Naive thymus-derived CD4-positive, alpha-beta T cell (primary cell): ENCODE data around the gene MYO5C. TPM values are rescaled to one million over a fixed set of nuclear protein-coding genes. Genes with fewer than 3 reads are reported as not detected.

Source experiments
- ATAC-seq: fragments of 150-1000 bp; cut with Tn5 transposase; 2 replicates; pipeline ENCODE4 v1.10.0; 2021; ENCODE audit warnings: mild to moderate bottlenecking, moderate library complexity
- CTCF ChIA-PET: fragments of 350-600 bp; sonication (Branson Sonifier 250); formaldehyde crosslinking; loops from one replicate; lab custom pipeline; 2021; ENCODE audit warnings: antibody characterized with exemption; lab: Charles Lee
- POLR2A ChIA-PET: fragments of 350-600 bp; sonication (Branson Sonifier 250); formaldehyde crosslinking; loops from one replicate; lab custom pipeline; 2021; ENCODE audit warnings: antibody characterized with exemption, inconsistent platforms; lab: Charles Lee
- DNase-seq, 9 donors: peaks; one replicate each; pipeline versions ENCODE4 v3.0.0 to v3.0.0-alpha.2; 2020 to 2022; ENCODE audit warnings: mixed read lengths in 1 of 9
- H3K27ac ChIP-seq: one replicate; pipeline ENCODE4 v1.7.0; 2013; ENCODE audit warnings: mild to moderate bottlenecking, low read depth, low read length, moderate library complexity
- H3K27me3 ChIP-seq, 2 donors: one replicate each; pipeline ENCODE4 v1.7.0; 2013; ENCODE audit warnings: low read length in 2 of 2, mild to moderate bottlenecking in 2 of 2, moderate library complexity in 2 of 2; ENCODE audit not compliant: control insufficient read depth in 2 of 2, insufficient read depth in 2 of 2
- H3K36me3 ChIP-seq, 3 experiments: 1 replicate in 2 of 3; 2 replicates in 1 of 3; pipeline ENCODE4 v1.7.0; 2013; ENCODE audit warnings: low read length in 3 of 3, mild to moderate bottlenecking in 3 of 3, moderate library complexity in 1 of 3; ENCODE audit not compliant: insufficient read depth in 3 of 3, control insufficient read depth in 2 of 3
- H3K4me1 ChIP-seq, 2 donors: one replicate each; pipeline ENCODE4 v1.7.0; 2013; ENCODE audit warnings: low read length in 2 of 2, mild to moderate bottlenecking in 2 of 2, moderate library complexity in 1 of 2; ENCODE audit not compliant: control insufficient read depth in 2 of 2, insufficient read depth in 2 of 2
- H3K4me3 ChIP-seq: 2 replicates; pipeline ENCODE4 v1.7.0; 2013; ENCODE audit warnings: mild to moderate bottlenecking, low read length
- H3K9me3 ChIP-seq, 3 experiments: 1 replicate in 2 of 3; 2 replicates in 1 of 3; pipeline ENCODE4 v1.7.0; 2013; ENCODE audit warnings: low read length in 3 of 3; ENCODE audit not compliant: control insufficient read depth in 2 of 3
- H3K27ac Mint-ChIP-seq, 9 donors: one replicate each; pipeline ENCODE4 v1.8.0; 2020 to 2022; ENCODE audit warnings: mixed read lengths in 9 of 9, mild to moderate bottlenecking in 8 of 9, moderate library complexity in 5 of 9, inconsistent platforms in 2 of 9
- H3K27me3 Mint-ChIP-seq, 5 donors: one replicate each; pipeline ENCODE4 v1.8.0; 2021 to 2022; ENCODE audit warnings: mixed read lengths in 5 of 5, mild to moderate bottlenecking in 1 of 5
- H3K36me3 Mint-ChIP-seq, 5 donors: one replicate each; pipeline ENCODE4 v1.8.0; 2020 to 2022; ENCODE audit warnings: mixed read lengths in 5 of 5, mild to moderate bottlenecking in 3 of 5, inconsistent platforms in 1 of 5
- H3K4me1 Mint-ChIP-seq, 7 donors: one replicate each; pipeline ENCODE4 v1.8.0; 2020 to 2022; ENCODE audit warnings: mixed read lengths in 7 of 7, mild to moderate bottlenecking in 3 of 7, inconsistent platforms in 1 of 7
- H3K4me3 Mint-ChIP-seq, 10 donors: one replicate each; pipeline ENCODE4 v1.8.0; 2020 to 2022; ENCODE audit warnings: mild to moderate bottlenecking in 10 of 10, mixed read lengths in 10 of 10, moderate library complexity in 6 of 10, inconsistent platforms in 2 of 10
- H3K9me3 Mint-ChIP-seq, 11 donors: one replicate each; pipeline ENCODE4 v1.8.0; 2020 to 2022; ENCODE audit warnings: mixed read lengths in 11 of 11, mild to moderate bottlenecking in 4 of 11, inconsistent platforms in 1 of 11, moderate library complexity in 1 of 11
- intact Hi-C, 2 donors: fragments of 100-400 bp; cut with micrococcal nuclease; formaldehyde crosslinking; loops; one replicate each; pipeline ENCODE4 v1.15.1; 2023
- polyA plus RNA-seq, 2 donors: library from polyadenylated mRNA; unstranded; fragments of 300-500 nt; fragmentation: Illumina TruSeq; gene quantifications; one replicate each; pipeline ENCODE4 v1.2.3, GENCODE V29; 2021
- total RNA-seq, 6 experiments: library from RNA in 5 of 6; stranded (reverse) in 5 of 6; gene quantifications; 1 replicate in 5 of 6; 2 replicates in 1 of 6; pipeline ENCODE4 v1.2.3 and lab custom pipeline; 2021 to 2026

MYO5C gene, protein sequence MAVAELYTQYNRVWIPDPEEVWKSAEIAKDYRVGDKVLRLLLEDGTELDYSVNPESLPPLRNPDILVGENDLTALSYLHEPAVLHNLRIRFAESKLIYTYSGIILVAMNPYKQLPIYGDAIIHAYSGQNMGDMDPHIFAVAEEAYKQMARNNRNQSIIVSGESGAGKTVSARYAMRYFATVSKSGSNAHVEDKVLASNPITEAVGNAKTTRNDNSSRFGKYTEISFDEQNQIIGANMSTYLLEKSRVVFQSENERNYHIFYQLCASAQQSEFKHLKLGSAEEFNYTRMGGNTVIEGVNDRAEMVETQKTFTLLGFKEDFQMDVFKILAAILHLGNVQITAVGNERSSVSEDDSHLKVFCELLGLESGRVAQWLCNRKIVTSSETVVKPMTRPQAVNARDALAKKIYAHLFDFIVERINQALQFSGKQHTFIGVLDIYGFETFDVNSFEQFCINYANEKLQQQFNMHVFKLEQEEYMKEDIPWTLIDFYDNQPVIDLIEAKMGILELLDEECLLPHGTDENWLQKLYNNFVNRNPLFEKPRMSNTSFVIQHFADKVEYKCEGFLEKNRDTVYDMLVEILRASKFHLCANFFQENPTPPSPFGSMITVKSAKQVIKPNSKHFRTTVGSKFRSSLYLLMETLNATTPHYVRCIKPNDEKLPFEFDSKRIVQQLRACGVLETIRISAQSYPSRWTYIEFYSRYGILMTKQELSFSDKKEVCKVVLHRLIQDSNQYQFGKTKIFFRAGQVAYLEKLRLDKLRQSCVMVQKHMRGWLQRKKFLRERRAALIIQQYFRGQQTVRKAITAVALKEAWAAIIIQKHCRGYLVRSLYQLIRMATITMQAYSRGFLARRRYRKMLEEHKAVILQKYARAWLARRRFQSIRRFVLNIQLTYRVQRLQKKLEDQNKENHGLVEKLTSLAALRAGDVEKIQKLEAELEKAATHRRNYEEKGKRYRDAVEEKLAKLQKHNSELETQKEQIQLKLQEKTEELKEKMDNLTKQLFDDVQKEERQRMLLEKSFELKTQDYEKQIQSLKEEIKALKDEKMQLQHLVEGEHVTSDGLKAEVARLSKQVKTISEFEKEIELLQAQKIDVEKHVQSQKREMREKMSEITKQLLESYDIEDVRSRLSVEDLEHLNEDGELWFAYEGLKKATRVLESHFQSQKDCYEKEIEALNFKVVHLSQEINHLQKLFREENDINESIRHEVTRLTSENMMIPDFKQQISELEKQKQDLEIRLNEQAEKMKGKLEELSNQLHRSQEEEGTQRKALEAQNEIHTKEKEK (N-terminal part only)
- total RNA-seq (1 to 10 TPM in 1 of 5 experiments, under 1 TPM in 4; 0.19 to 1.3 (median 0.40) TPM), polyA plus RNA-seq (under 1 TPM in 1 of 2 donors, not detected in 1; 0.22 TPM), total RNA-seq (lab: John Stamatoyannopoulos, UW) (0.81 reads per million)

GRCh38 chr15:52295421-52296001 lies at the start of gene MYO5C:
TSS of gene MYO5C (minus strand) at chr15:52295804. CDS start at chr15:52295636, 168 bp downstream.
- H3K9me3 Mint-ChIP-seq: peaks cover 0 to 5% (median 0%) of the 10 kb centered on the region in 11 donors
- DNase-seq (peak in 1 of 9 donors; percentile 0), ATAC-seq (peak; percentile 27)
- H3K4me1 Mint-ChIP-seq: peaks cover 0 to 22% (median 3%) of the 10 kb centered on the region in 7 donors
- ChIA-PET CTCF (no interaction called here), POLR2A (no interaction called here)
- intact Hi-C loops: no loop called here
- H3K27me3 Mint-ChIP-seq: peaks cover 28 to 66% (median 37%) of the 10 kb centered on the region in 5 donors
- peaks cover 0 to 5% (median 0%) of the 10 kb centered on the region in 5 donors for H3K36me3 Mint-ChIP-seq
- no peak within 1 kb of the TSS for H3K27ac Mint-ChIP-seq
- peak within 1 kb of the TSS; percentile 30 to 76 (median 56) for H3K4me3 Mint-ChIP-seq
- H3K4me3 ChIP-seq: no peak within 1 kb of the TSS
- no peaks in the 10 kb centered on the region for H3K4me1 ChIP-seq
- H3K27ac ChIP-seq: no peak within 1 kb of the TSS
- H3K36me3 ChIP-seq: no peaks in the 10 kb centered on the region
- H3K9me3 ChIP-seq: no peaks in the 10 kb centered on the region
- peaks cover 3 to 15% of the 10 kb centered on the region in 2 donors for H3K27me3 ChIP-seq

DNA sequence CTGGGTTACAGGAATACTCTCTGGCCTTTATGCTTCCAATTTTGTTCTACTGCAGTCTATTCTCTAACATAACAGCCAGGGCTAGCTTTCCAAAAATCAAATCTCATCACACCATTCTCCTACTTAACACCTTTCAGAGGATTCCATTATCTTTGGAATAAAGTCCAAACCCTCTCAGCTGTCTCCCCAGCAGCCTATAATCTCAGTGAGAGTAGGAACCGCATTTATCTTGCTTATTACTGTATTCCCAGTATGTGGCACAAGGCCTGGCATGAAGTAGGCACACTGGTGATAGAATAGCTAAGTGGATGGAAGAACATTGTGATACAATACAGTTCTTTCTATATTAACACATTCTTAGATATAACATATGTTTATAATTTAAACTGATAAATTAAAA lies 49.0 kb upstream of the MYO5C start:
- Mint-ChIP-seq H3K4me1 (peaks cover 0 to 11% (median 0%) of the 10 kb centered on the region in 7 donors), H3K9me3 (peaks cover 0 to 3% (median 0%) of the 10 kb centered on the region in 11 donors), H3K27me3 (no peaks in the 10 kb centered on the region), H3K36me3 (peaks cover 0 to 29% (median 6%) of the 10 kb centered on the region in 5 donors), H3K27ac (peak overlapping the region in 1 of 9 donors; percentile 6), H3K4me3 (no peak overlapping the region)
- Histone ChIP-seq H3K27ac (no peak overlapping the region), H3K4me1 (no peaks in the 10 kb centered on the region), H3K4me3 (no peak overlapping the region), H3K9me3 (no peaks in the 10 kb centered on the region), H3K36me3 (peaks cover 0 to 23% (median 0%) of the 10 kb centered on the region in 3 experiments), H3K27me3 (no peaks in the 10 kb centered on the region)
- intact Hi-C loops: no loop called here
- ChIA-PET CTCF (no interaction called here), POLR2A (no interaction called here)
- no peak for ATAC-seq
- DNase-seq: no peak

GRCh38 chr15:52343831-52344230 lies 48.2 kb upstream of the MYO5C start:
- POLR2A ChIA-PET: interaction anchor here (1.1 kb wide), 1 partner anchor 387 kb away, joined by 5 read pairs; no protein-coding TSS in a partner anchor
- no peaks in the 10 kb centered on the region for H3K27me3 Mint-ChIP-seq
- ATAC-seq (no peak), DNase-seq (no peak)
- intact Hi-C loops: no loop called here
- no peak overlapping the region for H3K27ac Mint-ChIP-seq
- Histone ChIP-seq H3K36me3 (peaks cover 0 to 20% (median 0%) of the 10 kb centered on the region in 3 experiments), H3K9me3 (no peaks in the 10 kb centered on the region), H3K4me1 (no peaks in the 10 kb centered on the region), H3K4me3 (no peak overlapping the region), H3K27ac (no peak overlapping the region), H3K27me3 (no peaks in the 10 kb centered on the region)
- peaks cover 0 to 24% (median 6%) of the 10 kb centered on the region in 5 donors for H3K36me3 Mint-ChIP-seq
- CTCF ChIA-PET: interaction anchor here (1.0 kb wide), 1 partner anchor 13 kb away, joined by 3 read pairs; no protein-coding TSS in a partner anchor
- peaks cover 0 to 11% (median 0%) of the 10 kb centered on the region in 7 donors for H3K4me1 Mint-ChIP-seq
- peaks cover 0 to 2% (median 0%) of the 10 kb centered on the region in 11 donors for H3K9me3 Mint-ChIP-seq
- H3K4me3 Mint-ChIP-seq: no peak overlapping the region

DNA sequence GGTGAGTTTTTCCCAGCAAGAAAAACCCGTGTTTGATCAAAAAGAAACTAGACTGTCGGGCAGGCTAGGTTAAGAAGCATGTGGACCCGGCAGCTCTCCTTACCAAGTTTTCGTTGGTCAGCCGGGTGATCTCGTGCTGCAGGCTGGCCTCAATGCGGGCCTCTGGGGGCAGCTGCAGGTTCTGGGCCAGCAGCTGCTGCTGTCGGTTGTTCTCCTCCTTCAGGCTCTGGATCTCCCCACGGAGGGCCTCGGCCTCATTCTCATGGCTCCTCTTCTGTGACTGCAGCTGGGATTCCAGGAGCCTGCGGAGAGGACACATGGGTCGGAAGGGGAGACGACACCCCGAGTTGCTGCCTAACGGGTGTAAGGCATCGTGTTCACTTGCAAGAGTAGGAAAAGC lies 44.5 kb upstream of the MYO5C start:
- Mint-ChIP-seq H3K27me3 (no peaks in the 10 kb centered on the region), H3K9me3 (no peaks in the 10 kb centered on the region), H3K27ac (no peak overlapping the region), H3K4me3 (no peak overlapping the region), H3K36me3 (peaks cover 0 to 14% (median 0%) of the 10 kb centered on the region in 5 donors), H3K4me1 (peaks cover 0 to 20% (median 0%) of the 10 kb centered on the region in 7 donors)
- Histone ChIP-seq H3K4me3 (no peak overlapping the region), H3K27ac (no peak overlapping the region), H3K27me3 (no peaks in the 10 kb centered on the region), H3K4me1 (no peaks in the 10 kb centered on the region), H3K36me3 (peaks cover 0 to 11% (median 3%) of the 10 kb centered on the region in 3 experiments), H3K9me3 (no peaks in the 10 kb centered on the region)
- ATAC-seq (no peak), DNase-seq (no peak)
- CTCF ChIA-PET: interaction anchor here (0.7 kb wide), 1 partner anchor 8 kb away, joined by 3 read pairs; no protein-coding TSS in a partner anchor
- POLR2A ChIA-PET: no interaction called here
- intact Hi-C loops: no loop called here

GRCh38 chr15:52338891-52339290 lies 43.3 kb upstream of the MYO5C start:
- ChIA-PET POLR2A (no interaction called here), CTCF (interaction anchor here (1.3 kb wide), 1 partner anchor 82 kb away, joined by 5 read pairs; no protein-coding TSS in a partner anchor)
- peaks cover 0 to 17% (median 7%) of the 10 kb centered on the region in 3 experiments for H3K36me3 ChIP-seq
- ATAC-seq: no peak
- Mint-ChIP-seq H3K27me3 (no peaks in the 10 kb centered on the region), H3K9me3 (no peaks in the 10 kb centered on the region), H3K27ac (no peak overlapping the region), H3K4me3 (no peak overlapping the region), H3K4me1 (peaks cover 0 to 16% (median 0%) of the 10 kb centered on the region in 7 donors), H3K36me3 (peaks cover 0 to 16% (median 4%) of the 10 kb centered on the region in 5 donors)
- H3K9me3 ChIP-seq: no peaks in the 10 kb centered on the region
- no peak for DNase-seq
- intact Hi-C loops: no loop called here
- no peaks in the 10 kb centered on the region for H3K4me1 ChIP-seq
- no peak overlapping the region for H3K4me3 ChIP-seq
- no peaks in the 10 kb centered on the region for H3K27me3 ChIP-seq
- no peak overlapping the region for H3K27ac ChIP-seq
